Activated CD4-positive, alpha-beta T cell treated with anti-CD3 and anti-CD28 coated beads, Interleukin-2, Interleukin-6, amounts not matched to agents 100 ng/mL and 50 ng/mL, durations not matched to agents 16 hours and 8 hours (primary cell): ENCODE data around the gene PRPSAP2.
"Not testable (repeated sequence)": the region's sequence is repeated elsewhere in the genome, so short reads cannot be mapped to it uniquely, and the experiment has no call there.

Source experiments
- DNase-seq: peaks from one replicate; pipeline ENCODE4 v3.0.0-alpha.2; 2020

PRPSAP2 gene

GRCh38 chr17:18891541-18891940, 33.6 kb downstream of the PRPSAP2 start:
- no peak for DNase-seq

GRCh38 chr17:18896146-18896545, 38.2 kb downstream of the PRPSAP2 start:
- DNase-seq: no peak

- DNase-seq: no peak
Observed at GRCh38 chr17:18896947-18897346, 39.0 kb downstream of the PRPSAP2 start.

- DNase-seq: no peak
Observed at GRCh38 chr17:18904482-18904881, 46.6 kb downstream of the PRPSAP2 start.

- DNase-seq: no peak
Observed at GRCh38 chr17:18905226-18905625, 47.3 kb downstream of the PRPSAP2 start.

- DNase-seq: no peak
Observed at GRCh38 chr17:18910326-18910725, 52.4 kb downstream of the PRPSAP2 start.

- DNase-seq: no peak
Observed at GRCh38 chr17:18910881-18911280, 53.0 kb downstream of the PRPSAP2 start.

- no peak for DNase-seq
Observed at GRCh38 chr17:18916816-18917500, 59.0 kb downstream of the PRPSAP2 start.

GRCh38 chr17:18917506-18918032, 59.6 kb downstream of the PRPSAP2 start:
- DNase-seq: no peak

- no peak for DNase-seq
Observed at GRCh38 chr17:18919963-18920362, 62.0 kb downstream of the PRPSAP2 start.

- peak; percentile 49 for DNase-seq
Observed at GRCh38 chr17:18920911-18921441, 63.0 kb downstream of the PRPSAP2 start.

- no peak for DNase-seq
Observed at GRCh38 chr17:18921485-18921884, 63.6 kb downstream of the PRPSAP2 start.

GRCh38 chr17:18921912-18922451, 64.1 kb downstream of the PRPSAP2 start:
- peak; percentile 79 for DNase-seq

- not testable (repeated sequence) for DNase-seq
Observed at GRCh38 chr17:18922596-18922995, 64.7 kb downstream of the PRPSAP2 start.

- no peak for DNase-seq
Observed at GRCh38 chr17:18925187-18925586, 67.3 kb downstream of the PRPSAP2 start.

GRCh38 chr17:18928628-18929125, 70.7 kb downstream of the PRPSAP2 start:
- DNase-seq: peak; percentile 15

GRCh38 chr17:18932360-18933055, 74.6 kb downstream of the PRPSAP2 start:
- DNase-seq: peak; percentile 18

- DNase-seq: peak; percentile 43
Observed at GRCh38 chr17:18933102-18934058, 75.4 kb downstream of the PRPSAP2 start.

GRCh38 chr17:18937981-18938691, 80.2 kb downstream of the PRPSAP2 start:
- no peak for DNase-seq

- DNase-seq: no peak
Observed at GRCh38 chr17:18938692-18939023, 80.7 kb downstream of the PRPSAP2 start.

- no peak for DNase-seq
Observed at GRCh38 chr17:18944646-18945045, 86.7 kb downstream of the PRPSAP2 start.

GRCh38 chr17:18946536-18946935, 88.6 kb downstream of the PRPSAP2 start:
- no peak for DNase-seq
